ENCODE data around the gene TAS2R40. TPM values are rescaled to one million over a fixed set of nuclear protein-coding genes. Genes with fewer than 3 reads are reported as not detected.

Gene TAS2R40
- total RNA-seq, 1 experiment from 2014 or later = not detected

- H3K4me3 ChIP-seq (replicated peaks in 1 of 2; ENCODE audit: low read depth in 1 of 2, low read length in 2 of 2) = no peak overlapping the region
- no peaks in the 10 kb centered on the region for H3K27me3 ChIP-seq (ENCODE audit: insufficient read depth, low read length)
- BruUV-seq (replicated peaks) = no TSS peak
- no peaks in the 10 kb centered on the region for H3K9me3 ChIP-seq (ENCODE audit: control insufficient read depth in 1 of 2, insufficient read depth in 1 of 2, low read depth in 1 of 2, low read length in 2 of 2)
- no peaks in the 10 kb centered on the region for H4K20me1 ChIP-seq (ENCODE audit: insufficient read depth)
- POLR2A ChIA-PET = no interaction called here
- H3K4me2 ChIP-seq (ENCODE audit: low read length) = no peak overlapping the region
- TF ChIP-seq EZH2phosphoT487 (IDR thresholded peaks at IDR 0.05; ENCODE audit: borderline replicate concordance) = no peak
- TF ChIP-seq, protein P1, sequence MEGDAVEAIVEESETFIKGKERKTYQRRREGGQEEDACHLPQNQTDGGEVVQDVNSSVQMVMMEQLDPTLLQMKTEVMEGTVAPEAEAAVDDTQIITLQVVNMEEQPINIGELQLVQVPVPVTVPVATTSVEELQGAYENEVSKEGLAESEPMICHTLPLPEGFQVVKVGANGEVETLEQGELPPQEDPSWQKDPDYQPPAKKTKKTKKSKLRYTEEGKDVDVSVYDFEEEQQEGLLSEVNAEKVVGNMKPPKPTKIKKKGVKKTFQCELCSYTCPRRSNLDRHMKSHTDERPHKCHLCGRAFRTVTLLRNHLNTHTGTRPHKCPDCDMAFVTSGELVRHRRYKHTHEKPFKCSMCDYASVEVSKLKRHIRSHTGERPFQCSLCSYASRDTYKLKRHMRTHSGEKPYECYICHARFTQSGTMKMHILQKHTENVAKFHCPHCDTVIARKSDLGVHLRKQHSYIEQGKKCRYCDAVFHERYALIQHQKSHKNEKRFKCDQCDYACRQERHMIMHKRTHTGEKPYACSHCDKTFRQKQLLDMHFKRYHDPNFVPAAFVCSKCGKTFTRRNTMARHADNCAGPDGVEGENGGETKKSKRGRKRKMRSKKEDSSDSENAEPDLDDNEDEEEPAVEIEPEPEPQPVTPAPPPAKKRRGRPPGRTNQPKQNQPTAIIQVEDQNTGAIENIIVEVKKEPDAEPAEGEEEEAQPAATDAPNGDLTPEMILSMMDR (IDR thresholded peaks at IDR 0.05 in 2 of 3, conservative IDR thresholded peaks at IDR 0.05 in 1 of 3; ENCODE audit: borderline replicate concordance in 1 of 3, insufficient read depth in 1 of 3, low read depth in 2 of 3, low read length in 2 of 3) = no peak
- TF ChIP-seq YY1 (IDR thresholded peaks at IDR 0.05; ENCODE audit: extremely low read depth, insufficient replicate concordance, low read depth, low read length) = no peak
- no peak for TF ChIP-seq TCF7L2 (IDR thresholded peaks at IDR 0.05; ENCODE audit: borderline replicate concordance, extremely low read depth, insufficient read depth, insufficient read length)
- TF ChIP-seq CEBPB (IDR thresholded peaks at IDR 0.05; ENCODE audit: low read depth) = no peak
- TF ChIP-seq ZFX (IDR thresholded peaks at IDR 0.05) = no peak
- TF ChIP-seq FOSL1 (IDR thresholded peaks at IDR 0.05; ENCODE audit: low read depth) = no peak
- no peak for TF ChIP-seq SRF (IDR thresholded peaks at IDR 0.05; ENCODE audit: low read depth)
- no peak for TF ChIP-seq JUND (IDR thresholded peaks at IDR 0.05)
- RAD21 ChIA-PET (ENCODE audit: low non-redundant PET in 1 of 2, low total read pairs in 2 of 2, uncharacterized antibody in 2 of 2, unreplicated experiment in 2 of 2) = no interaction called here
- intact Hi-C loops (cut with micrococcal nuclease) = no loop called here
- no peaks in the 10 kb centered on the region for H3K9me2 ChIP-seq (ENCODE audit: insufficient read depth)
- CTCF ChIA-PET = interaction anchor here (1.4 to 2.9 kb wide), 2 partner anchors 13 to 199 kb away, joined by 3 to 15 read pairs; no protein-coding TSS in a partner anchor
- no peak for ATAC-seq
- DNase-seq (ENCODE audit: low read depth, low spot score) = no peak
- no peaks in the 10 kb centered on the region for H3K79me2 ChIP-seq (ENCODE audit: insufficient read depth, low read length)
- no peak overlapping the region for H3K27ac ChIP-seq (ENCODE audit: low read depth, low read length)
- no peak overlapping the region for H2AFZ ChIP-seq (ENCODE audit: low read depth, low read length, poor library complexity, severe bottlenecking)
- H3K36me3 ChIP-seq (ENCODE audit: control insufficient read depth in 1 of 2, insufficient read depth in 2 of 2, low read length in 2 of 2) = no peaks in the 10 kb centered on the region
- no peaks in the 10 kb centered on the region for H3K4me1 ChIP-seq (ENCODE audit: control insufficient read depth in 1 of 2, insufficient read depth in 2 of 2, low read length in 2 of 2)
- no peak overlapping the region for H3K9ac ChIP-seq (ENCODE audit: low read length)
Measured at GRCh38 chr7:143202161-143202560, 19.7 kb upstream of the TAS2R40 start.

- Histone ChIP-seq H3K79me2 (ENCODE audit: insufficient read depth, low read length) (no peaks in the 10 kb centered on the region), H4K20me1 (ENCODE audit: insufficient read depth) (no peaks in the 10 kb centered on the region), H2AFZ (ENCODE audit: low read depth, low read length, poor library complexity, severe bottlenecking) (no peak overlapping the region), H3K36me3 (ENCODE audit: control insufficient read depth in 1 of 2, insufficient read depth in 2 of 2, low read length in 2 of 2) (no peaks in the 10 kb centered on the region), H3K9me2 (ENCODE audit: insufficient read depth) (no peaks in the 10 kb centered on the region), H3K27ac (ENCODE audit: low read depth, low read length) (no peak overlapping the region), H3K9me3 (ENCODE audit: control insufficient read depth in 1 of 2, insufficient read depth in 1 of 2, low read depth in 1 of 2, low read length in 2 of 2) (no peaks in the 10 kb centered on the region), H3K4me1 (ENCODE audit: control insufficient read depth in 1 of 2, insufficient read depth in 2 of 2, low read length in 2 of 2) (no peaks in the 10 kb centered on the region), H3K27me3 (ENCODE audit: insufficient read depth, low read length) (no peaks in the 10 kb centered on the region), H3K9ac (ENCODE audit: low read length) (no peak overlapping the region), H3K4me3 (replicated peaks in 1 of 2; ENCODE audit: low read depth in 1 of 2, low read length in 2 of 2) (no peak overlapping the region), H3K4me2 (ENCODE audit: low read length) (no peak overlapping the region)
- ChIA-PET RAD21 (ENCODE audit: low non-redundant PET in 1 of 2, low total read pairs in 2 of 2, uncharacterized antibody in 2 of 2, unreplicated experiment in 2 of 2) (no interaction called here), CTCF (interaction anchor here (1.4 to 2.9 kb wide), 2 partner anchors 11 to 201 kb away, joined by 3 to 15 read pairs; no protein-coding TSS in a partner anchor), POLR2A (no interaction called here)
- intact Hi-C loops (cut with micrococcal nuclease) = no loop called here
- DNase-seq (ENCODE audit: low read depth, low spot score) (no peak), ATAC-seq (no peak)
- no TSS peak for BruUV-seq (replicated peaks)
- TF ChIP-seq ELF1 (IDR thresholded peaks at IDR 0.05; ENCODE audit: borderline replicate concordance, low read depth) (no peak), ZFX (IDR thresholded peaks at IDR 0.05) (no peak), EZH2 (IDR thresholded peaks at IDR 0.05) (no peak), RAD21 (IDR thresholded peaks at IDR 0.05; ENCODE audit: low read depth) (no peak), ZBTB33 (IDR thresholded peaks at IDR 0.05; ENCODE audit: extremely low read depth, insufficient replicate concordance, low read length) (no peak), EGR1 (IDR thresholded peaks at IDR 0.05; ENCODE audit: low read depth) (no peak), SIN3A (IDR thresholded peaks at IDR 0.05; ENCODE audit: low read depth) (no peak), POLR2A (IDR thresholded peaks at IDR 0.05; ENCODE audit: borderline replicate concordance, extremely low read depth, insufficient read depth, insufficient read length) (no peak), POLR2AphosphoS5 (IDR thresholded peaks at IDR 0.05; ENCODE audit: low read depth, low read length) (no peak), CBX3 (IDR thresholded peaks at IDR 0.05; ENCODE audit: low read depth) (no peak), TCF7L2 (IDR thresholded peaks at IDR 0.05; ENCODE audit: borderline replicate concordance, extremely low read depth, insufficient read depth, insufficient read length) (no peak)
Measured at GRCh38 chr7:143203386-143203785, 18.5 kb upstream of the TAS2R40 start.

All from HCT116 (cell line).